GM12801 (cell line): ENCODE measurements around the gene GJB4.

Experiments
- TF ChIP-seq, protein P1 (sequence below): IDR thresholded peaks from one replicate; pipeline ENCODE4 v1.5.1; 2011; ENCODE audit warnings: control low read depth; ENCODE audit not compliant: insufficient read length; ENCODE audit errors: extremely low read depth

GJB4 gene

DNA sequence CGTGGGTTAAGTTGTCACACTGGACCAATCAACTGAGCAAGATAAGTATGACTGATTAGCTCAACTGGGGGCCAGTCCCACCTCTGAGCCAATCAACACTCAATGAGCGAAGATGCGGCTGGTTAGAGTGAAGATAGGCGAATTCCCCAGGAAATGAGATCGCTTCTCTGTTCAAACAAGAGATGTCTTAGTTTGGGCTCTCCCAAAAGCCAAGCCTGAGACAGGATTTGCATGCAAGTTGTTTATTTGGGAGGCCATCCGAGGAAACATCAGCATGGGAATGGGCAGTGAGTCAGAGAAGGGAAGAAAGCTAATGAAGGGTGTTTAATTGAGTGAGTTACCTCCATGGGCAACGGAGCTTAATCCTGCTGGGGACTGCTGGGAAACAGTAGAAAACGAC is 9.5 kb upstream of the GJB4 start:
- TF ChIP-seq, protein P1, sequence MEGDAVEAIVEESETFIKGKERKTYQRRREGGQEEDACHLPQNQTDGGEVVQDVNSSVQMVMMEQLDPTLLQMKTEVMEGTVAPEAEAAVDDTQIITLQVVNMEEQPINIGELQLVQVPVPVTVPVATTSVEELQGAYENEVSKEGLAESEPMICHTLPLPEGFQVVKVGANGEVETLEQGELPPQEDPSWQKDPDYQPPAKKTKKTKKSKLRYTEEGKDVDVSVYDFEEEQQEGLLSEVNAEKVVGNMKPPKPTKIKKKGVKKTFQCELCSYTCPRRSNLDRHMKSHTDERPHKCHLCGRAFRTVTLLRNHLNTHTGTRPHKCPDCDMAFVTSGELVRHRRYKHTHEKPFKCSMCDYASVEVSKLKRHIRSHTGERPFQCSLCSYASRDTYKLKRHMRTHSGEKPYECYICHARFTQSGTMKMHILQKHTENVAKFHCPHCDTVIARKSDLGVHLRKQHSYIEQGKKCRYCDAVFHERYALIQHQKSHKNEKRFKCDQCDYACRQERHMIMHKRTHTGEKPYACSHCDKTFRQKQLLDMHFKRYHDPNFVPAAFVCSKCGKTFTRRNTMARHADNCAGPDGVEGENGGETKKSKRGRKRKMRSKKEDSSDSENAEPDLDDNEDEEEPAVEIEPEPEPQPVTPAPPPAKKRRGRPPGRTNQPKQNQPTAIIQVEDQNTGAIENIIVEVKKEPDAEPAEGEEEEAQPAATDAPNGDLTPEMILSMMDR: no peak

DNA sequence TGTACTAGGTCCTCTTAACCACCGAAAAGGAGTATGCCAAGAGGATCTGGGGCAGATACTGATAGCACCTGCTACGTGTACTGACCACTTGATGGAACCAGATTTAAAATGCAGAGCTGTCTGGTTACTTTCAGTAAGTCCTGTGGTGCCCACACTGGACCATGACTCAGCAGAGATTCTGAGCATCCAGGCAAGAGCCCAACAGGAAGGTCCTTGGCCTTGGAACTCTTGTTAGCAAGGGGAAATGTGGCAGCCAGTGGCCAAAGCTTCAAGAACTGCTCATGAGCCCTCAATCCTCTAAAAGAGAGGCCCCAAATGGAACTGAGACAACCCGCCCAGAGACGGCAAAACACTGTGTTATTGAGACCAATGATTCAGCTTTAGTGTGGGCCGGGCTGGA is 8.9 kb upstream of the GJB4 start:
- TF ChIP-seq, protein P1: no peak

DNA sequence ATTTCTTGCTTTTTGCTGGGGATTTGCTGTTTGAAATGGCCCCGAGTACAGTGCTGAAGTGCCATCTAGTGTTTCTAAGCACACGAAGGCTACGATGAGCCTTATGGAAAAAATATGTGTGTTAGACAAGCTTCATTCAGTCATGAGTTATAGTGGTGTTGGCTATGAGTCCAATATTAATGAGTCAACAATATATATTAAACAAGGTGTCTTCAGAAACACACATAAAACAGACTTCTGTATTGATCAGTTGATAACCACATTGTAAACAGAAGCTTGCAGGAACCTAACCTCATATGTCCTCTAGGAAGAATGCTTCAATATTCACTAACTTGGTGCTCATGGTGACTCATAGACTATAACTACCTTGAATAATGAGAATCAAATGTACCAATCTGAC is 6.4 kb upstream of the GJB4 start:
- TF ChIP-seq, protein P1: no peak

- TF ChIP-seq, protein P1: no peak
Observed at GRCh38 chr1:34754964-34755637, 4.4 kb upstream of the GJB4 start, which contains the start of gene GJB5. TSS of gene GJB5 (plus strand) at chr1:34755047. CDS start at chr1:34757331, 2,284 bp downstream.

DNA sequence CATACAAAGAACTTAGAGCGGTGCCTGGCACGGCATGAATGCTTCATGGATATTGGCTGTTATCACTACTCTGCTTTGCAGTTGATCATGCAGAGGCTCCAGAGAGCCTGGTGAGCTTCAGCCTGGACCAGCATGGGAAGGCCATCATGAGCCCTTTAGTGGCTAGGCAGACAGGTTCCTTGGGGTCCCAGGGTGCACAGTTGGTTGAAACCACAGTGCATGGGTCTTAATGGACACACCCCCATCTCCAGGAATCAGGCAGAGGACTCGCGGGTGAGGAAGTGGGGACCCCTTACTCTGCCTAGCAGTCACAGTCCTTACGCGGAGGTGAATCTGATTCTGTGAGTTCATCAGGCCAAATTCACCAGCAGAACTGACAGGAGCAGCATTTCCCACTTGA is 3.6 kb upstream of the GJB4 start:
- TF ChIP-seq, protein P1: no peak

DNA sequence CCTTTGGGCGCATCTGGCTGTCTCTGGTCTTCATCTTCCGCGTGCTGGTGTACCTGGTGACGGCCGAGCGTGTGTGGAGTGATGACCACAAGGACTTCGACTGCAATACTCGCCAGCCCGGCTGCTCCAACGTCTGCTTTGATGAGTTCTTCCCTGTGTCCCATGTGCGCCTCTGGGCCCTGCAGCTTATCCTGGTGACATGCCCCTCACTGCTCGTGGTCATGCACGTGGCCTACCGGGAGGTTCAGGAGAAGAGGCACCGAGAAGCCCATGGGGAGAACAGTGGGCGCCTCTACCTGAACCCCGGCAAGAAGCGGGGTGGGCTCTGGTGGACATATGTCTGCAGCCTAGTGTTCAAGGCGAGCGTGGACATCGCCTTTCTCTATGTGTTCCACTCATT is 2.2 kb upstream of the GJB4 start:
- TF ChIP-seq, protein P1: no peak

DNA sequence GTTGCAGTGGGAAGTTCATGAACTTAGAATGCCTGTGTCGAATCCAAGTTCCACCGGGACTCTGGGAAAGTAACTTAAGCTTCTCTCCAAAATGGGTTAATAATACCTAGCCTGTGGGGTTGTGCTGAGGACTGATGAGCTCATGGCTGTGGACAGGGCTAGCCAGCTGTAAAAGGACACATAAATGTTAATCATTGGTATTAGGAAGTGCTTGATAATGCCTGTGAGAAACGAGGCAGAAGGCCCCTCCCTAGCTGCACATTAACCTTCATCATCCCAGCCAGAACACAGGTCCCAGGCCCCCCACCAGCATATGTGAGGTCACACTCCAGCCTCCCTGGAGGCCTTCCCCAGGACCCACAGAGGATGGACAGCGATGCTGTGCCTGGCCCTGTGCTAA is 789 bp upstream of the GJB4 start:
- TF ChIP-seq, protein P1: no peak
